Measurements from ENCODE around the gene RNF149.

DNA sequence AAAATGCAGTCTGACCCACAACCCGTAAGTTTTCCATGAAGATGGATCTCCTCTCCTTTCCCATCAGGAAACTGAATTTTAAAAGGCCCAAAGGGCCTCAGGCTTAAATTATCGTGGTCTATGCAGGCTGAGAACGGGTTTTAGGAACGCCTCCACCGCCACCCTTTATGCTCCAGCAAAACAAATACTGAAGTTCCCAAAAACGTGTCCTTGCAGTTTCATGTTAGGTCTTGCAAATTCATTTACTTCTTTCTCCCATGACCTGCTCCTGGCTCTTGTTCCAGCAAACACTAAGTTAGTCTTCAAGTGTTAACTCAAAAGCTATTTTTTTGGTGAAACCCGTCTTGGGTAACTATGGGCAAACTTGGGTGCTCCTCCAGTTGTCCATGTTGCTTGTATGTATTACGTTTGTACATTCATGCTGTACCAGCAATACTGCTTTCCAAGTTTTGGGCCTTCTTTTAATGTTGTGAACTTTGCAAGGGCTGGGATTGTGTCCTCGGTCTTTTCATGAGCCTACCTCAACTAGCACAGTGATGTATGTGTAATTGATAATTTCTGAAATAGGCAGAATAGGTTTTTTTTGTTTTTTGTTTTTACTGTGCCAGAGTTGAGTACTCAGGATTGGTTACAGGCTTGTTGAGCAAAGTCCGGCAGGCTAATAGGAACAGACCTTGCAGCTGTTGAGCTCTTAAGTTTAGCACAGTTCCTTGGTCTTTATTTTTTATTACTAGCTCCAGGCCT, 1.8 kb upstream of the RNF149 start:
- TF ChIP-seq, protein P1, sequence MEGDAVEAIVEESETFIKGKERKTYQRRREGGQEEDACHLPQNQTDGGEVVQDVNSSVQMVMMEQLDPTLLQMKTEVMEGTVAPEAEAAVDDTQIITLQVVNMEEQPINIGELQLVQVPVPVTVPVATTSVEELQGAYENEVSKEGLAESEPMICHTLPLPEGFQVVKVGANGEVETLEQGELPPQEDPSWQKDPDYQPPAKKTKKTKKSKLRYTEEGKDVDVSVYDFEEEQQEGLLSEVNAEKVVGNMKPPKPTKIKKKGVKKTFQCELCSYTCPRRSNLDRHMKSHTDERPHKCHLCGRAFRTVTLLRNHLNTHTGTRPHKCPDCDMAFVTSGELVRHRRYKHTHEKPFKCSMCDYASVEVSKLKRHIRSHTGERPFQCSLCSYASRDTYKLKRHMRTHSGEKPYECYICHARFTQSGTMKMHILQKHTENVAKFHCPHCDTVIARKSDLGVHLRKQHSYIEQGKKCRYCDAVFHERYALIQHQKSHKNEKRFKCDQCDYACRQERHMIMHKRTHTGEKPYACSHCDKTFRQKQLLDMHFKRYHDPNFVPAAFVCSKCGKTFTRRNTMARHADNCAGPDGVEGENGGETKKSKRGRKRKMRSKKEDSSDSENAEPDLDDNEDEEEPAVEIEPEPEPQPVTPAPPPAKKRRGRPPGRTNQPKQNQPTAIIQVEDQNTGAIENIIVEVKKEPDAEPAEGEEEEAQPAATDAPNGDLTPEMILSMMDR (IDR thresholded peaks at IDR 0.05): no peak
- TF ChIP-seq ZFX (IDR thresholded peaks at IDR 0.05; ENCODE audit: borderline replicate concordance): no peak
